Activated CD8-positive, alpha-beta memory T cell treated with anti-CD3 and anti-CD28 coated beads for 36 hours (primary cell): ENCODE data around the gene DOCK10. TPM values are rescaled to one million over a fixed set of nuclear protein-coding genes. Genes with fewer than 3 reads are reported as not detected.

ENCODE experiments used
- CTCF ChIA-PET: fragments of 350-600 bp; sonication (Branson Sonifier 250); formaldehyde crosslinking; loops from one replicate; lab custom pipeline; 2021; ENCODE audit warnings: antibody characterized with exemption; lab: Charles Lee
- POLR2A ChIA-PET: fragments of 350-600 bp; sonication (Branson Sonifier 250); formaldehyde crosslinking; loops from one replicate; lab custom pipeline; 2021; ENCODE audit warnings: antibody characterized with exemption; lab: Charles Lee
- total RNA-seq, 2 experiments: library from RNA; stranded (reverse); gene quantifications; one replicate each; pipeline ENCODE4 v1.2.3, GENCODE V29; 2021

DOCK10 gene
- total RNA-seq, 2 experiments from 2014 or later: 144 to 152 TPM

- ChIA-PET CTCF (interaction anchor here (0.6 to 0.9 kb wide), 2 partner anchors 15 to 16 kb away, joined by 3 to 4 read pairs; no protein-coding TSS in a partner anchor), POLR2A (interaction anchor here (1.1 kb wide), 1 partner anchor 49 kb away, joined by 3 read pairs; no protein-coding TSS in a partner anchor)
Measured at GRCh38 chr2:224941960-224942359, 100.3 kb downstream of the DOCK10 start.

- ChIA-PET POLR2A (no interaction called here), CTCF (interaction anchor here (1.2 kb wide), 1 partner anchor 19 kb away, joined by 3 read pairs; no protein-coding TSS in a partner anchor)
Measured at GRCh38 chr2:224940618-224941017, 101.7 kb downstream of the DOCK10 start.

- ChIA-PET CTCF (interaction anchor here (2.0 kb wide), 1 partner anchor 11 kb away, joined by 7 read pairs; no protein-coding TSS in a partner anchor), POLR2A (interaction anchor here (0.9 kb wide), 1 partner anchor 12 kb away, joined by 3 read pairs; no protein-coding TSS in a partner anchor)
Measured at GRCh38 chr2:224938651-224939182, 103.6 kb downstream of the DOCK10 start.

DNA sequence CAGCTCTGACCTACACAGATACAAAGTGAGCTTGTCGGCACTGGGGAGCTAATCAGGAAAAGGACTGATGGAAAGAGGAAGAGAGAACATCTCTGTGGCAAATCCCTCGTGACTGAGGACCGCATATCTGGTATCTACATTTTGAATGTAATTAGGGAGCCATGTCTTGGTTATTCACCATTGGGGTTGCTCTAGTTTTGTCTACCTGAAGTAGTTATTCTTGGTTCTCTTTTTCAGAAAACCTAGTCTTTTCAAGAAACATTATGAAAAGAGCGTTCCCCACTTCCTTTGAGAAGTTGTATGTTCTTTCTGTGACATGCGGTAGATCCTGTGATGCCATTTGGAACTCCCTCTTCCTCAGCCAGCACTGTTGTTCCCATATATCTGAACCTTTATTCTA is 104.4 kb downstream of the DOCK10 start:
- POLR2A ChIA-PET: interaction anchor here (0.9 kb wide), 1 partner anchor 11 kb away, joined by 3 read pairs; no protein-coding TSS in a partner anchor
- CTCF ChIA-PET: interaction anchor here (0.9 kb wide), 1 partner anchor 13 kb away, joined by 4 read pairs; no protein-coding TSS in a partner anchor

DNA sequence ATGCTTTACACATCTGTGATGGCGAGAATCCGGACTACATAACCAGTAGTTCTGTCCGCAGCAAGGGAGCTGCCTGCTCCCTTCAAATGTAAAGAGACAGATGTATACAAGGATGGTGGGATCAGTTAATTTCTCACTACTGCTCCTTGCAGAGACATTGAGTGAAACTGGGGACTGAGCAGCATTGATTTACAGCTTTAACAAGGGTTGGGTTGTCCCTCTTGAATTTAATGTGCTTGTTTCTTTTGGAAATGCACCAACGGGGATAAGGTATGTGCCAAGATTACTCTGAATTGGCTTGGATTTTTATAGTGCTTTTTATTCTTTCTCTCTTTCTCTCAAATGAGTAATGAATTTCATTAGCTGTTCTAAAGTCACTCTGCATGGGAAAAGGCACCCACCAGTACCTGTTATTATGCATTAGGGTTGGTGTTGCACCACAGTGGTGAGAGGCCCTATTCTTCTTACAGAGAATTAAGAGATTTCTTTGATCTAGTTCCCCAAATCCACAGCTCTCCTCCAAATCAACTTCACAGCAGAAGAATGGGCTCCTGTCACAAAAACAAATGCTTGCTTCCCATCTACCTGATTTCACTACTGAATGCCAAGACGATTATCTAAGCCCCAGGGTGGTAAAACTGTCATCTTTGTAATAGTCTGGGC is 107.6 kb downstream of the DOCK10 start:
- ChIA-PET POLR2A (no interaction called here), CTCF (no interaction called here)

DNA sequence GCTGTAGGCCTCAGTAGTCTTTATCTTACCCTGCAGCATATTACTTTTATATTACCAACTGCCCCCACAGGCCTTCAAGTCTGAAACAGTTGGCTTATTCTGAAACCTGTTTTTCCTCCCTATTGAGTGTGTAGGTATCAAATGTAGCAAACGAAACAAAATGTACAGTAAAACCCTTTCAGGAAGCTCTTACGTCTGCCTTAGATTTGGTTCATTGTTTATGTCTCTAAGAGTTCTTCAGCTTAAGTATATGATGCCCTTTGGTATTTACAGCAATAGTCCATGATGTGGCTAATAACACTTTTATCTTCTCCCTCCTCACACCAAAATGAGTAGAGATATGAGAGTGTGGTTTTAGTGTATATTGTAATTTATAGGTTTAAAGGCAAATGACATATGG is 108.8 kb downstream of the DOCK10 start:
- ChIA-PET POLR2A (interaction anchor here (0.6 kb wide), 1 partner anchor 10 kb away, joined by 8 read pairs; no protein-coding TSS in a partner anchor), CTCF (interaction anchor here (1.5 kb wide), 1 partner anchor 68 kb away, joined by 3 read pairs; no protein-coding TSS in a partner anchor)

DNA sequence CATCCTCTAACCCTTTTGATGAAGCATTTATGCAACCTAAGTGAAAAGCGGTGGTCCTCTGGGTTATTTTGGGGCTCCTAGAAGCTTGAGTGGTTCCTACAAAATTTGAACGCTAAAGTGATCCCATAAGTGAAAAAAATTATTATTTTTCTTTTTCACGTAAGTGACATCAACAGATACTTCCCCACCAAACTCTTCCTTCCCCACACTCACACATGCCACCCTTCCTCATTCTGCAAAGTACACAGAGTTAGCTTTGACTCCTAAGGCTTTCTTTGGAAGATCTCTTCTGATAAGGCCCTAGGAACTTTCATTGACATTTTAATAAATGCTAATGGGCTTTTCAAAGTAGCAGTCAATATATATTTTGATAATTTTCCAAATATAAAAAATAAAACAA is 109.7 kb downstream of the DOCK10 start:
- ChIA-PET POLR2A (no interaction called here), CTCF (interaction anchor here (1.5 kb wide), 2 partner anchors 69 to 109 kb away, joined by 3 read pairs; partner anchors contain the start of gene DOCK10)

DNA sequence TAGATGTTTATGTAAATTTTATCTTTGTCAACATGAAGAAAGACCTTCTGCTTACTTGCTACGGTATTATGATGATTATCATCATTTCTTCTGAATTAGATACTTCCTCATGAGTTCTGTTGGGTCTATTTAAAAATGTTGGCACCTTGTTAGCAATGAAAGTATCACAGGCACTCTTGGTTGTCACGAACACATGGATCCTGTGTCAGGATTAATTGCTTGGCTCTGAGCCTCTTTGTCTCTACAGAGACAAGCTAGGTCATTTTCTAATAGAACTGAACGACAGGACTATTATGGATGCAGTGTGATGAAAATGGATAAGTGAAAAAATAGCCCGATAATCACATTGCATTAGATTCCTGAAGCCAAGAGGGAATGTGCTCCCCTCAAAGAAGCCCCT is 110.3 kb downstream of the DOCK10 start:
- CTCF ChIA-PET: interaction anchor here (1.5 kb wide), 1 partner anchor 110 kb away, joined by 3 read pairs; the partner anchor contains the start of gene DOCK10
- POLR2A ChIA-PET: no interaction called here

DNA sequence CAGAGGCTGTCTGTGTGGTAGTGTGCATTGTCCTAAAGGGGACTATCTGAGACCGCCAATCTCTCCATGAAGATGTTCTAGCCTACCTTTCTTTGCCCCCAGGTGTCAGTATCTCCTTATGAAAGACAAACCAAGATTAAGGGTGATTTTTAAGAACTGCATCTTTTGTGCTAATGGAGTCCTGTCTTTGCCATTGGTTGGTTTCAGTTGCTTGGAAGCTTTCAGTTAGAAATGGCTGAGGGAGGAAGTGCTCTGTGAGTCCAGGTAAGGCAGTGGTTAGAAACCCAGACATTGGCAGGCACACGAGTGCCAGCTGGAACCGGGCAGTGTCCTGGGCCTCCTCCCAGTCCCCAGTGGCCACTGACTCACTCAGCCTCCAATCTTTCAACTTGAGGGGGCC is 111.3 kb downstream of the DOCK10 start:
- CTCF ChIA-PET: interaction anchor here (1.5 kb wide), 1 partner anchor 111 kb away, joined by 3 read pairs; the partner anchor contains the start of gene DOCK10
- POLR2A ChIA-PET: no interaction called here

DNA sequence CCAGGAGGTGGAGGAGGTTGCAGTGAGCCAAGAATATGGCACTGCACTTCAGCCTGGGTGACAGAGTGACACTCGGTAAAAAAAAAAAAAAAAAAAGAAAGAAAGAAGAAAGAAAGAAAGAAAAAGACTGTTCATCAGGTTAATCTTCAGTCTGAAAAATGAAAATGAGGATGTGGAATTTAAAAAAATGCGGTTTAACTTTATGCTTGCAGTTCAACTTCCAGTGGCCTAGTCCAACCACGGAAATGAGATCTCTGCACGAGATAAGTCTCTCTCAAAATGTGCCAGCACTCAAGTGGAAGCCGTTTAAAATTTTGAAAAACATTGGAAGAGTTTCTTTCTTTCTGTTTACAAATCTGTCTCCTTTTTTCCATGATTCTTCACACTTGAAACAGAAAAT is 112.1 kb downstream of the DOCK10 start:
- ChIA-PET POLR2A (interaction anchor here (0.6 kb wide), 1 partner anchor 71 kb away, joined by 4 read pairs; no protein-coding TSS in a partner anchor), CTCF (interaction anchor here (0.7 to 5.1 kb wide), 4 partner anchors 15 to 143 kb away, joined by 3 to 32 read pairs (median 4); no protein-coding TSS in a partner anchor)

GRCh38 chr2:224929512-224929911 is 112.8 kb downstream of the DOCK10 start:
- CTCF ChIA-PET: interaction anchor here (0.7 to 5.1 kb wide), 4 partner anchors 16 to 143 kb away, joined by 3 to 32 read pairs (median 4); no protein-coding TSS in a partner anchor
- POLR2A ChIA-PET: interaction anchor here (0.6 kb wide), 1 partner anchor 72 kb away, joined by 4 read pairs; no protein-coding TSS in a partner anchor

GRCh38 chr2:224927646-224928173 is 114.6 kb downstream of the DOCK10 start:
- CTCF ChIA-PET: interaction anchor here (0.6 to 5.1 kb wide), 6 partner anchors 11 to 519 kb away, joined by 3 to 32 read pairs (median 5); no protein-coding TSS in a partner anchor
- POLR2A ChIA-PET: interaction anchor here (0.7 to 2.0 kb wide), 8 partner anchors 17 to 114 kb away, joined by 3 to 12 read pairs (median 3); partner anchors contain the start of gene DOCK10

- POLR2A ChIA-PET: interaction anchor here (0.7 to 2.0 kb wide), 11 partner anchors 10 to 115 kb away, joined by 3 to 12 read pairs (median 3); partner anchors contain the start of gene DOCK10
- CTCF ChIA-PET: interaction anchor here (0.6 to 5.1 kb wide), 6 partner anchors 18 to 520 kb away, joined by 3 to 32 read pairs (median 4); no protein-coding TSS in a partner anchor
Measured at GRCh38 chr2:224927011-224927410, 115.3 kb downstream of the DOCK10 start.

DNA sequence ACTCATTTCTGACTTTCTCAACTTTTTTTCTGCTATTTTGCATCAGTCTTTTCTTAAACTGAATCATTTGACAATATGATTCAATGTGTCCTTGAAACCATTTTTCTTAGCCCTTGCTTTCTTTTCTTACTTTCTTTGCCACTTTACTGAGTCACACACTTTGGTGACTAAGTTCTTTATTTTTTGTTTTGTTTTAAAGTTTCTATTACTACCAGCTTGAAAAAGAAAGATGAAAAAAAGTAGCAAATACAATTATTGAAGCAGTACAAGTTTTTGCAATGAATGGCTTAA is 116.5 kb downstream of the DOCK10 start:
- CTCF ChIA-PET: interaction anchor here (1.3 to 5.1 kb wide), 3 partner anchors 17 to 115 kb away, joined by 4 to 32 read pairs (median 4); no protein-coding TSS in a partner anchor
- POLR2A ChIA-PET: interaction anchor here (1.0 to 1.4 kb wide), 4 partner anchors 11 to 32 kb away, joined by 3 to 4 read pairs (median 4); no protein-coding TSS in a partner anchor

- ChIA-PET CTCF (interaction anchor here (0.7 to 5.1 kb wide), 5 partner anchors 12 to 115 kb away, joined by 3 to 32 read pairs (median 4); no protein-coding TSS in a partner anchor), POLR2A (interaction anchor here (1.0 to 1.4 kb wide), 3 partner anchors 11 to 32 kb away, joined by 3 to 4 read pairs (median 4); no protein-coding TSS in a partner anchor)
Measured at GRCh38 chr2:224925061-224925809, 117.0 kb downstream of the DOCK10 start.

- POLR2A ChIA-PET: no interaction called here
- CTCF ChIA-PET: interaction anchor here (0.7 to 1.2 kb wide), 2 partner anchors 13 to 34 kb away, joined by 3 to 4 read pairs; no protein-coding TSS in a partner anchor
Measured at GRCh38 chr2:224924631-224925030, 117.6 kb downstream of the DOCK10 start.

- ChIA-PET POLR2A (interaction anchor here (0.5 kb wide), 1 partner anchor 29 kb away, joined by 3 read pairs; no protein-coding TSS in a partner anchor), CTCF (interaction anchor here (0.6 to 1.6 kb wide), 5 partner anchors 18 to 402 kb away, joined by 3 to 4 read pairs (median 3); no protein-coding TSS in a partner anchor)
Measured at GRCh38 chr2:224922142-224922727, 120.0 kb downstream of the DOCK10 start.
